Ammon's horn (tissue), 1 donor: Measurements from ENCODE around the gene PLCD4.

Experiments
- DNase-seq: peaks from one replicate; pipeline ENCODE4 v3.0.0-alpha.2; 2016; ENCODE audit warnings: low spot score

PLCD4 gene

DNA sequence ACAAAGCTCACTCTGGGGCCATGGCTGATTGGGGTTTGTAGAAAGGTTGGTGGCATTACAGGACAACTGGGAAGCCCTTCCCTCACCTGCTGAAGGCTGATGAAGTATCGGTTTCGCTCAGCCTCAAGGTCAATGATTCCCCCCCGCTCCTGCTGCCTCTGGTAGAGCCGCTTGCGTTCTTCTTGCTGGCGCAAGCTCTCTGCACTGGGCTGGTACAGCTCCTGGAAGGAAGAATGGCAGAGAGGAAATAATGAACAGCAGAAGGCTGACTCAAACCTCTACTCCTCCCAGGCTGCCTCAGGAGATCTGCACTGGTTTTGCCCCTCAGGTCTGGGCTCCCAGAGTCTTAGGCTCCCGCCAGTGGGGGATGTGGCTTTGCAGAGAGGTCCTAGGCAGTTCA, 57.0 kb downstream of the PLCD4 start:
- DNase-seq: no peak

DNA sequence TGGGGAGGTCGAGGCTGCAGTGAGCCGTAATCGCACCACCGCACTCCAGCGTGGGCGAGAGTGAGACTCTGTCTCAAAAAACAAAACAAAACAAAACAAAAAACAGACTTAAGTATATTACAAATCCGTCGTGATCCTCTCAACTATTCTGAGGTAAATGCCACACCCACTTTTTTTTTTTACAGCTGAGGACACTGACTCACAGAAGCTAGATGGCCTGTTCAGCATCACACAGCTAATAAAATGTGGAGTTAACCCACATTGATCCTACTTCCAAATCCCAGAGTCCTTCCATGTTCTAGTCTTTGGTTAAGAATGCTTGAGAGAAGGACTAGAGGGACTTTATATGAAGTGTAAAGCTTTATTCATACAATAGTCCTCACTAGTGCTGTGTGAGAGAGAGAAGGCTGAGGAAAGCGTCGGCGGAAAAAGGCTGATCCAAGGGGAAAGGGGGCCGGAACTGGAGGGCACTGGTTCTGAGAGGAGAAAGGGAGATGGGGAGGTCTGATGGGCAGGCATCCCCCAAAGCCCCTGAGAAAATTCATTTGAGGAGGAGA, 63.5 kb downstream of the PLCD4 start:
- no peak for DNase-seq

DNA sequence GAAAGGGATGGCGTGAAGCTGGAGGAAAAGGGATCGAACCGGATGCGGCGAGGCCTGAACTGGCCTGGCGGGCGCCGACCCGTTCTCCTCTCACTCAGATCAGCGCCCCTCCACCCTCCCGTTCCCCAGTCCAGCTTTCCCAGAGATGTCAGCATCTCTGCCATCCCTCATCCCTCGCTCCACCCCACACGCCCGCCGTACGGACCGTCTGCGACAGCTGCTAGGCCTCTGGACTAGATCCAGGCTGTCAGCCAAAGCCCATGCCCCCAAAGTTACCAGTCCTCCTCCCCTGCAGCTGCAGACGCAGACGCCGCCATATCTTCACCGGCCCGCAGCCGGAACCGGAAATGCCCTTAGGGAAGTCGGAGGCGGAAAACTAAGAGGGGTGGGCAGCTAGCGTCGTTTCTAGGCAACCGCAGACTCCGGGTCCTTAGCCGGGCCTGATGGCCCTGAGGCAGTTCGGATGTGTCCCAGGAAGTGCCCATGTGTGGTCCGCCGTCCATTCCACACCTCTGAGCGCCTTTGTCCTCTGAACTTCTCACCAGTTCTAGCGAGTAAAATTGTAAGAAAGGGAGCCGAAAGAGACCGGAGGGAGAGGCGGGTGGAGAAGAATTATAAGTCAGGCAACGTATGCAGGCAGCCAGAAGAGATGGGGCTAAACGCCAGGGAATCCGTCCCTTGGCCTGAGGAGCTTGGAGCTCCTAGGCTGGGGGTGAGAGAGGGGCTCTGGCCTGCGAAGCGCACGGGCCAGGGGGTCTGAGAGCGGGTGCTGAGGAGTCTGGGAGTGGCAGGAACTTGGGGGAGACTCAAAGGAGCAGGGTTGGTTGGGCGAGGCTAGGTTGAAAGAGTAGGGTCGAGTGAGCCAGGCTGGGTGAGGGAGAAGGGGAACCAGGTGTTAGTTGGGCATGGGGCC, 64.2 kb downstream of the PLCD4 start, which contains the start of the genes RNF25 and STK36:
RNF25 (minus strand) TSS at position 349 of the 913 bp plus-strand sequence; CDS start at position 317, 32 bp downstream.
STK36 (plus strand) TSS at position 433 of the 913 bp plus-strand sequence. CDS start 744 bp downstream, outside the sequence.
- DNase-seq: peak; percentile 95

DNA sequence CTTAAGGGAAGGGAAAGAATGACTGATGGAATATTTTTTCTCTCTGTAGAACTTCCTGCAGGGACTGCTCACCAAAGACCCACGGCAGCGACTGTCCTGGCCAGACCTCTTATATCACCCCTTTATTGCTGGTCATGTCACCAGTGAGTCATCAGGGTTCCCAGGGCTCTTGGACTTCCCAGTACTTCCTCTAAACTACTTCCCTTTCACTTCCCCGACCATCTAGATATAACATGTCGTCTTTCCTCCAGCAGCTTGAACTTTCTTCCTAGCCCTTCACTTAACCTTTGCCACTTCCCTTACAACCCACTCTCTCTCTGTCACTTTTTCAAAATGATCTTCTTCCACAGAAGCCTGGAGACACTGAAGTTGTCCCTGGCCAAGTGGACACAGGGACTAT, 71.4 kb downstream of the PLCD4 start:
- DNase-seq: no peak

DNA sequence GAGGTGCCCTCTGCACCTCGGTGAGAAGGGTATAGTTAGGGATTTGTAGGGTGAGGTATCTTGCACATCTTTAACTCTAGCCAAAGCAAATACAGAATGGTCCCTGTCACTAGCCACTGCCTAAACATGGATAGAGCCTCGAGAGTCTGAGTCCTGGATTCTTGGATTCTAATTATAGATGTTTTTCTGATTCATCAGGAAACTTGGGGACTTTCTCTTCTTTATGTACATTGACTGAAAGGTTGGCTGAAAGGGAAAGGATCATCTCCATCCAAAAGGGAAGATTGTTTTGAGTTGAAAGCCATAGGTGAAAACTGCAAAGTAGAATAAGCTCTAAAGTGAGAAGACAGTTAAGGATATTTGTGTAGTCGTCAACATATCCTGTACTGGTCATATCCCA, 72.4 kb downstream of the PLCD4 start:
- DNase-seq: no peak
